Measurements from ENCODE around the gene MICU1.

DNA sequence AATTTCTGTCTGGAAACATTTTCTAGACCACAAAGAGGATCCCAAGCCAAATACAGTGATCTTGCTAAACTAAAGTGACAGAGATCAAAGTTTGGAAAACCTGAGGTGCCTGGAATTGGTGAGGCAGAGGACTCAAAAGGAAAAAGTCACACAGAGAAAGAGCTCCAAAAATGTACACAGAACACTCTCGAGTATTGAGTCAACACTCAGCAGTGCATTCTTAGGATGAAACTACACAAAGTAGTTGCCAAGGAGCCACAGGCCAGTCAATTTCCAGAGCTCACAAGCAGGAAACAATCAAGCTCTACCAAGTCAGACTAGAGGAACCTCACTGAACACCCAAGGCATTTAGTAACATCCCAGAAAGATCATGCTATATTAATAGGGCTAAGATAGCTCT lies 61.3 kb downstream of the MICU1 start:
- TF ChIP-seq TCF7L2 (IDR thresholded peaks at IDR 0.05; ENCODE audit: borderline replicate concordance, extremely low read depth, insufficient read depth, insufficient read length) = no peak
- no peak for TF ChIP-seq SP1 (IDR thresholded peaks at IDR 0.05; ENCODE audit: low read depth)
- TF ChIP-seq, protein P1, sequence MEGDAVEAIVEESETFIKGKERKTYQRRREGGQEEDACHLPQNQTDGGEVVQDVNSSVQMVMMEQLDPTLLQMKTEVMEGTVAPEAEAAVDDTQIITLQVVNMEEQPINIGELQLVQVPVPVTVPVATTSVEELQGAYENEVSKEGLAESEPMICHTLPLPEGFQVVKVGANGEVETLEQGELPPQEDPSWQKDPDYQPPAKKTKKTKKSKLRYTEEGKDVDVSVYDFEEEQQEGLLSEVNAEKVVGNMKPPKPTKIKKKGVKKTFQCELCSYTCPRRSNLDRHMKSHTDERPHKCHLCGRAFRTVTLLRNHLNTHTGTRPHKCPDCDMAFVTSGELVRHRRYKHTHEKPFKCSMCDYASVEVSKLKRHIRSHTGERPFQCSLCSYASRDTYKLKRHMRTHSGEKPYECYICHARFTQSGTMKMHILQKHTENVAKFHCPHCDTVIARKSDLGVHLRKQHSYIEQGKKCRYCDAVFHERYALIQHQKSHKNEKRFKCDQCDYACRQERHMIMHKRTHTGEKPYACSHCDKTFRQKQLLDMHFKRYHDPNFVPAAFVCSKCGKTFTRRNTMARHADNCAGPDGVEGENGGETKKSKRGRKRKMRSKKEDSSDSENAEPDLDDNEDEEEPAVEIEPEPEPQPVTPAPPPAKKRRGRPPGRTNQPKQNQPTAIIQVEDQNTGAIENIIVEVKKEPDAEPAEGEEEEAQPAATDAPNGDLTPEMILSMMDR (IDR thresholded peaks at IDR 0.05 in 2 of 3, conservative IDR thresholded peaks at IDR 0.05 in 1 of 3; ENCODE audit: borderline replicate concordance in 1 of 3, insufficient read depth in 1 of 3, low read depth in 2 of 3, low read length in 2 of 3) = no peak
- TF ChIP-seq POLR2AphosphoS5 (IDR thresholded peaks at IDR 0.05; ENCODE audit: low read depth, low read length) = no peak
- TF ChIP-seq REST (IDR thresholded peaks at IDR 0.05; ENCODE audit: low read depth) = no peak
- no peak for TF ChIP-seq EGR1 (IDR thresholded peaks at IDR 0.05; ENCODE audit: low read depth)
- TF ChIP-seq, protein P2, sequence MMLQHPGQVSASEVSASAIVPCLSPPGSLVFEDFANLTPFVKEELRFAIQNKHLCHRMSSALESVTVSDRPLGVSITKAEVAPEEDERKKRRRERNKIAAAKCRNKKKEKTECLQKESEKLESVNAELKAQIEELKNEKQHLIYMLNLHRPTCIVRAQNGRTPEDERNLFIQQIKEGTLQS (IDR thresholded peaks at IDR 0.05) = no peak

Data from HCT116 (cell line).